ENCODE results near the gene NFKBIE. TPM values are rescaled to one million over a fixed set of nuclear protein-coding genes. Genes with fewer than 3 reads are reported as not detected.

NFKBIE gene
- total RNA-seq, 1 experiment from 2014 or later: 7.6 TPM

DNA sequence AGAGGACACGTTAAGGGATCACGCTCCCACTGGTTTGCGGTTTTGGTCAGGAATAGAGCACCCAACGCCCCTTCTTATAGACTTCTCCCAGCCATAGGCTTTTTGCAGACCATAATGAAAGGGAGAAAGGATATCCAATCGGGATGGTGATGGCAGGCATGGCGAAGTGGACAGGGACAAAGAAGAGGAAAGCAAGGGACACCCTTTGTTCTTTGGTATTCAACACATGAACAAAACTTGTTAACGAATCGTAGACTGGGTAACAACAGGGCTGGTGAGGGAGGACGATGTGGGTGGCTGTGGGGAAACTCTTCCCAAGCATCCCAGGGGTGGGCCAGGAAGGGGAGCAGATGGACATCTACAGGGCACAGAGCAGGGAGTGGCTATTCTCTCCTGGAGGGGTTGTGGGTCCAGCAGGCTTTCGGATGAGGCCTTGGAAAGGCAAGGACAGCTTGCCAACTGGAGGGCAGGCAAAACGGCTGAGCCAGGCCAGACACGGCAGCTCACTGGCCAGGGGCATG, 19.9 kb downstream of the NFKBIE start:
- H3K9ac ChIP-seq (ENCODE audit: low read length): peak overlapping the region; percentile 95
- ChIA-PET RAD21 (ENCODE audit: low non-redundant PET in 1 of 2, low total read pairs in 2 of 2, uncharacterized antibody in 2 of 2, unreplicated experiment in 2 of 2) (interaction anchor here in 1 of 2 experiments (1.3 kb wide), 1 partner anchor 23 kb away, joined by 3 read pairs; the partner anchor contains the start of gene SLC29A1), CTCF (interaction anchor here (1.0 to 4.0 kb wide), 4 partner anchors 8 to 72 kb away, joined by 3 to 16 read pairs (median 10); partner anchors contain the start of gene SLC35B2), POLR2A (interaction anchor here (0.8 to 4.0 kb wide), 6 partner anchors 8 to 68 kb away, joined by 4 to 74 read pairs (median 24); partner anchors contain the start of genes AARS2, SLC29A1 and SLC35B2)
- ATAC-seq: no peak
- intact Hi-C loops (cut with micrococcal nuclease): no loop called here
- no peak for DNase-seq (ENCODE audit: low read depth, low spot score)
- no TSS peak for BruUV-seq (replicated peaks)
- H3K4me3 ChIP-seq (replicated peaks in 1 of 2; ENCODE audit: low read depth in 1 of 2, low read length in 2 of 2): peak overlapping the region; percentile 82 to 100
- H4K20me1 ChIP-seq (ENCODE audit: insufficient read depth): peaks cover 31% of the 10 kb centered on the region
- peak overlapping the region; percentile 82 for H3K27ac ChIP-seq (ENCODE audit: low read depth, low read length)
- H3K36me3 ChIP-seq (ENCODE audit: control insufficient read depth in 1 of 2, insufficient read depth in 2 of 2, low read length in 2 of 2): peaks cover 24 to 35% of the 10 kb centered on the region in 2 experiments
- H3K27me3 ChIP-seq (ENCODE audit: insufficient read depth, low read length): no peaks in the 10 kb centered on the region
- H3K9me3 ChIP-seq (ENCODE audit: control insufficient read depth in 1 of 2, insufficient read depth in 1 of 2, low read depth in 1 of 2, low read length in 2 of 2): no peaks in the 10 kb centered on the region
- H3K4me2 ChIP-seq (ENCODE audit: low read length): peak overlapping the region; percentile 83
- TF ChIP-seq SRF (IDR thresholded peaks at IDR 0.05; ENCODE audit: low read depth) (no peak), ELF1 (IDR thresholded peaks at IDR 0.05; ENCODE audit: borderline replicate concordance, low read depth) (no peak), SIN3A (IDR thresholded peaks at IDR 0.05; ENCODE audit: low read depth) (no peak), FOSL1 (IDR thresholded peaks at IDR 0.05; ENCODE audit: low read depth) (no peak), ZBTB33 (IDR thresholded peaks at IDR 0.05; ENCODE audit: extremely low read depth, insufficient replicate concordance, low read length) (no peak), EGR1 (IDR thresholded peaks at IDR 0.05; ENCODE audit: low read depth) (no peak), YY1 (IDR thresholded peaks at IDR 0.05; ENCODE audit: extremely low read depth, insufficient replicate concordance, low read depth, low read length) (no peak), JUND (IDR thresholded peaks at IDR 0.05) (no peak)
- TF ChIP-seq, protein P1, sequence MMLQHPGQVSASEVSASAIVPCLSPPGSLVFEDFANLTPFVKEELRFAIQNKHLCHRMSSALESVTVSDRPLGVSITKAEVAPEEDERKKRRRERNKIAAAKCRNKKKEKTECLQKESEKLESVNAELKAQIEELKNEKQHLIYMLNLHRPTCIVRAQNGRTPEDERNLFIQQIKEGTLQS (IDR thresholded peaks at IDR 0.05): no peak
- peaks cover 10 to 31% of the 10 kb centered on the region in 2 experiments for H3K4me1 ChIP-seq (ENCODE audit: control insufficient read depth in 1 of 2, insufficient read depth in 2 of 2, low read length in 2 of 2)
- peaks cover 36% of the 10 kb centered on the region for H3K79me2 ChIP-seq (ENCODE audit: insufficient read depth, low read length)
- H2AFZ ChIP-seq (ENCODE audit: low read depth, low read length, poor library complexity, severe bottlenecking): no peak overlapping the region
- H3K9me2 ChIP-seq (ENCODE audit: insufficient read depth): no peaks in the 10 kb centered on the region

Measured in HCT116 (cell line).